ENCODE results near the gene TMEM238. TPM values are rescaled to one million over a fixed set of nuclear protein-coding genes. Genes with fewer than 3 reads are reported as not detected.

TMEM238 gene
- polyA plus RNA-seq, 2 donors: 0.49 to 0.98 TPM

DNA sequence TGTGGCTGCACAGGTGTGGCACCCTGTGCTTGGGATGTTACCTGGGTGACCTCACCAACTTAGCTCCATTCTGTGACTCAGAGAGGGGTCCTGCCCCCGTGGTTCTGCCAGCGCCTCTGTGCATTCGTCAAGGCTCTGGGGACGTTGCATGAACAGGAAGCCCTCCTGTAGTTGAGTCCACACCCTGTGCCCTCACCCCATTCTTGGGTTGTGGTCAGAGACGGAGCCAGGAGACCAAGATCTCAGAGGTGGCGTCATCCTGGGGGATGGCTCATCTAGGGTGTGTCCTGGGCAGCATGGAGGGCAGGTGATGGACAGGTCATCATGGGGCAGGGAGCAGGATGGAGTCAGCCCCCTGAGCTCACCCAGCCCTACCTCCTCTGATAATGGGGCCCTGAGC, 32.1 kb downstream of the TMEM238 start:
- Histone ChIP-seq H3K9me3 (ENCODE audit: control insufficient read depth in 2 of 2, insufficient read depth in 1 of 2, low read depth in 1 of 2, low read length in 1 of 2) (peaks cover 0 to 5% of the 10 kb centered on the region in 2 donors), H3K27me3 (ENCODE audit: control insufficient read depth in 1 of 2, insufficient read depth in 2 of 2, low read length in 2 of 2) (peaks cover 0 to 13% of the 10 kb centered on the region in 2 donors), H3K4me1 (ENCODE audit: control insufficient read depth in 2 of 2, insufficient read depth in 2 of 2, low read length in 1 of 2) (peaks cover 3 to 11% of the 10 kb centered on the region in 2 donors), H3K4me3 (ENCODE audit: low read depth in 1 of 2, low read length in 2 of 2) (no peak overlapping the region), H3K27ac (ENCODE audit: low read depth in 2 of 2, low read length in 1 of 2) (no peak overlapping the region), H3K36me3 (ENCODE audit: control insufficient read depth in 2 of 2, insufficient read depth in 2 of 2, low read length in 1 of 2) (no peaks in the 10 kb centered on the region)
- WGBS, 2 donors: 61 to 65% methylated on average over 6 of the region's 6 CpGs

DNA sequence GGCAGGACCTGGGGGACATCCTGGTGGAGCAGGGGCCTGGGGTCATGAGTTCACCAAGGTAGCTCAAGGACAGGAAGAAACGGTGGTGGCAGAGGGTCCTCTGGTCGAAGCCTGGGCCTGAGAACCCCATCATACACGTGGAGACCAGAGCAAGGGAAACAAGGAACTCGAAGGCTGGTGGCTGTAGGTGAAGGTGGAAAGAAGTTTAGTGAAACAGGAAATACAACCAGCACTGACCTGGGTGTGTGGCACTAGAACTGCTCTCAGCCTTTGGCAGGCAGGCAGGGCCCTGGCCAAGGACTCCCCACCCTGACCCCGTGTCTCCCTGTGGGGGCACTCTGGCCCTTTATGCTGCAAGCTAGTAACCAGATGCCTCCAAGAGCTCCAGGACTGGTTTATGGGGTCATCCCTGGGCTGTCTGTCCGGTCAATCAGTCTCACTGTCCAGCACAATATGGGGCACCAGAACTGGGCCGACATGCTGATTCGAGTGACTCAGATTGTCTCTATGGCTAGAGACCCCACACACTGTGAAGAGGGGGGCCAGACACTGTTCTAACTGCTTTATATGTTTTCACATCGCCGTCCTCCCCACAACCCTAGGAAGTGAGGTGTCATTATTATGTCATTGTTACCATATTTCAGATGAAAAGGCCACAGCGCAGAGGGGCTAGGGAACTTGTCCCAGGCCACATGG, 33.3 kb downstream of the TMEM238 start:
- H3K4me3 ChIP-seq (ENCODE audit: low read depth in 1 of 2, low read length in 2 of 2): no peak overlapping the region
- peaks cover 0 to 13% of the 10 kb centered on the region in 2 donors for H3K27me3 ChIP-seq (ENCODE audit: control insufficient read depth in 1 of 2, insufficient read depth in 2 of 2, low read length in 2 of 2)

DNA sequence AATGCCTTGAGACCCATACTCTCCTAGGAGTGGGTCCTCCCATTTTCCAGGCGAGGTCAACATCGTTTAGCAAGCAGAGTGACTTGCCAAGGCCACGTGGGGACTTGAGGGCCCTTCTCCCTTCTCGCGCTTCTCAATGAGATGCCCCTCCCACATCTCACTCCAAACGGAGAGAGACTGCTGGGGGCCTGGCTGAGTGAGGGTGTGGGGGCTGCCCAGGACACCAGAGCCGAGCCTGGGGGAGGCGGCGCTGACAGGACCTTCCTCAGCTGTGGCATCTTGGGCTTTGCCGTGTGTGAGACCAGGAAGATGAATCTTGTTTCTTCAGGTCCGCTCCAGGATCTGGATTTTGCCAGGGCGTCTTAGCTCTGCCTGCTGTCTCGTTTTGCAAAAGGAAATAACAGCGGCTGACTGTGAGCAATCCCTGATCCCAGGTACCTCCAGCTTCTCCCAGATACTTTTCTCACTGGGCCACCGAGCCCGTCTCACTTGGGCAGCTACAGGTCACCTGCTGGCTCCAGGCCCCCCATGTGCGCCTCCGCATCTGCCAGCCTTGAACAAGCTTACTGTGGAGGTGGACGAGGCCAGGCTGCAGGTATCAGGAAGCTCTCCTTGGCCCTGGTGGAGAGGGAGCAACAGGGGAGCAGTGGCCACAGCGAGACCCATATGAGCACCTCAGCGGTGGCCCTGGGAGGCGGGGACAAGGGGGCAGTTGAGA, 35.6 kb downstream of the TMEM238 start:
- H3K27me3 ChIP-seq (ENCODE audit: control insufficient read depth in 1 of 2, insufficient read depth in 2 of 2, low read length in 2 of 2): peaks cover 0 to 12% of the 10 kb centered on the region in 2 donors
- H3K4me3 ChIP-seq (ENCODE audit: low read depth in 1 of 2, low read length in 2 of 2): no peak overlapping the region
- 75 to 76% methylated on average over 22 of the region's 22 CpGs for WGBS, 2 donors
- peaks cover 0 to 6% of the 10 kb centered on the region in 2 donors for H3K36me3 ChIP-seq (ENCODE audit: control insufficient read depth in 2 of 2, insufficient read depth in 2 of 2, low read length in 1 of 2)
- peaks cover 0 to 2% of the 10 kb centered on the region in 2 donors for H3K9me3 ChIP-seq (ENCODE audit: control insufficient read depth in 2 of 2, insufficient read depth in 1 of 2, low read depth in 1 of 2, low read length in 1 of 2)
- H3K4me1 ChIP-seq (ENCODE audit: control insufficient read depth in 2 of 2, insufficient read depth in 2 of 2, low read length in 1 of 2): peaks cover 2 to 15% of the 10 kb centered on the region in 2 donors
- no peak overlapping the region for H3K27ac ChIP-seq (ENCODE audit: low read depth in 2 of 2, low read length in 1 of 2)

More for the DNA sequence above, 33.3 kb downstream of the TMEM238 start:
- 64 to 73% methylated on average over 11 of the region's 11 CpGs for WGBS, 2 donors
- Histone ChIP-seq H3K4me1 (ENCODE audit: control insufficient read depth in 2 of 2, insufficient read depth in 2 of 2, low read length in 1 of 2) (peaks cover 3 to 11% of the 10 kb centered on the region in 2 donors), H3K9me3 (ENCODE audit: control insufficient read depth in 2 of 2, insufficient read depth in 1 of 2, low read depth in 1 of 2, low read length in 1 of 2) (peaks cover 0 to 5% of the 10 kb centered on the region in 2 donors), H3K36me3 (ENCODE audit: control insufficient read depth in 2 of 2, insufficient read depth in 2 of 2, low read length in 1 of 2) (peaks cover 0 to 3% of the 10 kb centered on the region in 2 donors), H3K27ac (ENCODE audit: low read depth in 2 of 2, low read length in 1 of 2) (no peak overlapping the region)

DNA sequence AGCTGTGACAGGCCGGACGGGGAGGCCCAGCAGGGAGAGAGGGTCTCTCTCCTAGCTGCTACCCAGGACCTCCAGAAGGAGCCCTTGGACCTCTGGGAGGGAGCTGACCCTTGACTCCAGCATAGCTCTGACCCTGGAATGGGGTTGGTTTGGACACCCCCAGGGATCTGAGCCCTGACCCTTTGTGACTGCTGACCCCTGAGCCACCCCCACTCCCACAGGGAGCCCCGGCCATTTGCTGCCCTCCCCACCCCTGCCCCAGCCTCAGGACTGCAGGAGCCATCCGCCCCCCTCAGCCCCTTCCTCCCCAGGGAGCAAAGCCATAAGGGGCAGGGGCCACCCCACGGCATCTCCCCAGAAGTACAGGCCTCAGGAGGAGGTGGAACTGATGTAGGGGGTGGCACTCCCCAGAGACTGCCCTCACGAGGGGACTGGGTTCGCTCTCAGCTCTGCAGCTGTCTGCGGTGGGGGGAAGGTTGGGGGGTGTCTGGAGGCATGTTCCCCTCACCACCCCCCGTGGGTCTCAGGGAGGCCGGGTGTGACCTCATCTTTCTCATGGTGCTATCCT, 36.6 kb downstream of the TMEM238 start:
- 79 to 85% methylated on average over 10 of the region's 10 CpGs for WGBS, 2 donors
- no peak overlapping the region for H3K4me3 ChIP-seq (ENCODE audit: low read depth in 1 of 2, low read length in 2 of 2)
- no peak overlapping the region for H3K27ac ChIP-seq (ENCODE audit: low read depth in 2 of 2, low read length in 1 of 2)
- H3K9me3 ChIP-seq (ENCODE audit: control insufficient read depth in 2 of 2, insufficient read depth in 1 of 2, low read depth in 1 of 2, low read length in 1 of 2): no peaks in the 10 kb centered on the region
- H3K36me3 ChIP-seq (ENCODE audit: control insufficient read depth in 2 of 2, insufficient read depth in 2 of 2, low read length in 1 of 2): peaks cover 0 to 10% of the 10 kb centered on the region in 2 donors
- peaks cover 0 to 6% of the 10 kb centered on the region in 2 donors for H3K27me3 ChIP-seq (ENCODE audit: control insufficient read depth in 1 of 2, insufficient read depth in 2 of 2, low read length in 2 of 2)
- peaks cover 2 to 7% of the 10 kb centered on the region in 2 donors for H3K4me1 ChIP-seq (ENCODE audit: control insufficient read depth in 2 of 2, insufficient read depth in 2 of 2, low read length in 1 of 2)

DNA sequence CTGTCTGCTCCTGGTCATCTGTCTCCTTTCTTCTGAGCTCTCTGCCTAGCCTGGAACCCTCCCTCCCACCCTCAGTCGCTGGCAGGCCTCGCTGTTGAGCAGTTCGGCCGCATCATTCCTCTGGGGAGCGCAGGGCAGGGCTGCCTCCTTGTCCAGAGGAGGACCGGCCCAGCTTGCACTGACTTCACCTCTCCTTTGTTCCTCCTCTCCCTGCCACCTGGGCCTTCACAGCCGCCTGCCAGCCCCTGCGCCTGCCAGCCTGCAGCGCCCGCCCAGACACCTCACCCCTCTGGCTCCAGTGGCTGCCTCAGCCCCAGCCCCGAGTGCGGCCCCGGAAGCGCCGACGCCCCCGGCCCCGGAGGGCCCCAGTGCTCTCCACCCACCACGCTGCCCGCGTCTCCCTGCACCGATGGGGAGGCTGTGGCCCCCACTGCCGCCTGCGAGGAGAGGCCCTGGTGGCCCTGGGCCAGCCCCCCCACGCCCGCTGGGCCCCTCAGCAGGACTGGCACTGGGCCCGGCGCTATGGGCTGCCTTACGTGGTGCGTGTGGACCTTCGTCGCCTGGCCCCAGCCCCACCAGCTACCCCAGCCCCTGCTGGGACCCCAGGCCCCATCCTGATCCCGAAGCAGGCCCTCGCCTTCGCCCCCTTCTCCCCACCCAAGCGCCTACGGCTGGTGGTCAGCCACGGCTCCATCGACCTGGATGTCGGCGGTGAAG, 37.2 kb downstream of the TMEM238 start:
- 81 to 85% methylated on average over 40 to 41 of the region's 41 CpGs for WGBS, 2 donors
- peaks cover 0 to 11% of the 10 kb centered on the region in 2 donors for H3K36me3 ChIP-seq (ENCODE audit: control insufficient read depth in 2 of 2, insufficient read depth in 2 of 2, low read length in 1 of 2)
- peaks cover 2 to 7% of the 10 kb centered on the region in 2 donors for H3K4me1 ChIP-seq (ENCODE audit: control insufficient read depth in 2 of 2, insufficient read depth in 2 of 2, low read length in 1 of 2)
- no peak overlapping the region for H3K4me3 ChIP-seq (ENCODE audit: low read depth in 1 of 2, low read length in 2 of 2)
- H3K27ac ChIP-seq (ENCODE audit: low read depth in 2 of 2, low read length in 1 of 2): no peak overlapping the region
- peaks cover 0 to 3% of the 10 kb centered on the region in 2 donors for H3K27me3 ChIP-seq (ENCODE audit: control insufficient read depth in 1 of 2, insufficient read depth in 2 of 2, low read length in 2 of 2)
- H3K9me3 ChIP-seq (ENCODE audit: control insufficient read depth in 2 of 2, insufficient read depth in 1 of 2, low read depth in 1 of 2, low read length in 1 of 2): no peaks in the 10 kb centered on the region

DNA sequence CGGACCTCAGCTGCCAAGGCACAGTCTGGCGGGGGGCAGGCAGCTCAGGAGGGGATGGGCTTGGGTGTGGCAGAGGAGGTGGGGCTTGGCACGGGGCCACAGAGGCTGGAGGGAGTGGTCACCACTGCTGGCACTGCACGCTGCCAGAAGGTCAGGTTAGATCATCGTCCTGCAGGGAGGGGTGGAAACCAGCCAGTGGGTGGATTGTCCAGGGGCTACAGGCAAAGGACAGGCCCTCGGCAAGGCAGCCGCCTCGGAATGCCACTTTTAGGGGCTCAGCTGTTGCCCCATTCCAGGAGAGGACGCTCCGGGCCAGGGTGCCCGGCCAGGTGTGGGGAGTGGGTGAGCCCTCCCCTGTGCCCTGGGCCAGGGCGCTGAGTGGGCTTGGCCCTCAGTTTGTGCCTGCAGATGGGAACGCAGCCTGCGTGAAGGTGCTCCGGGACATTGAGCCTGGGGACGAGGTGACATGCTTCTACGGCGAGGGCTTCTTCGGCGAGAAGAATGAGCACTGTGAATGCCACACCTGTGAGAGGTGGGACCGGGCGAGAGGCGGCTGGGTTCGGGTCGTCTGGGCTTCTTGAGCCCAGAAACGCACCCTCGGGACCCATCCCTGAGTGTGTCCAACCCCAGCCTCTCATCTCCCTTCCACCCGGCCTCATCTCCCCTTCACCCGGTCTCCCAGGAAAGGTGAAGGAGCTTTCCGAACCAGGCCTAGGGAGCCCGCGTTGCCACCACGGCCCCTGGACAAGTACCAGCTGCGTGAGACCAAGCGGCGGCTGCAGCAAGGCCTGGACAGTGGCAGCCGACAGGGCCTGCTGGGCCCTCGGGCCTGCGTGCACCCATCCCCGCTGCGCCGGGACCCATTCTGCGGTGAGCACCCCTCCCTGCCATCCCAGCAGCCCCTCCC, 38.0 kb downstream of the TMEM238 start:
- Histone ChIP-seq H3K27me3 (ENCODE audit: control insufficient read depth in 1 of 2, insufficient read depth in 2 of 2, low read length in 2 of 2) (no peaks in the 10 kb centered on the region), H3K9me3 (ENCODE audit: control insufficient read depth in 2 of 2, insufficient read depth in 1 of 2, low read depth in 1 of 2, low read length in 1 of 2) (no peaks in the 10 kb centered on the region), H3K4me1 (ENCODE audit: control insufficient read depth in 2 of 2, insufficient read depth in 2 of 2, low read length in 1 of 2) (peaks cover 2 to 11% of the 10 kb centered on the region in 2 donors), H3K4me3 (ENCODE audit: low read depth in 1 of 2, low read length in 2 of 2) (no peak overlapping the region), H3K27ac (ENCODE audit: low read depth in 2 of 2, low read length in 1 of 2) (no peak overlapping the region), H3K36me3 (ENCODE audit: control insufficient read depth in 2 of 2, insufficient read depth in 2 of 2, low read length in 1 of 2) (peaks cover 0 to 11% of the 10 kb centered on the region in 2 donors)
- WGBS, 2 donors: 81 to 83% methylated on average over 37 to 43 of the region's 43 CpGs

DNA sequence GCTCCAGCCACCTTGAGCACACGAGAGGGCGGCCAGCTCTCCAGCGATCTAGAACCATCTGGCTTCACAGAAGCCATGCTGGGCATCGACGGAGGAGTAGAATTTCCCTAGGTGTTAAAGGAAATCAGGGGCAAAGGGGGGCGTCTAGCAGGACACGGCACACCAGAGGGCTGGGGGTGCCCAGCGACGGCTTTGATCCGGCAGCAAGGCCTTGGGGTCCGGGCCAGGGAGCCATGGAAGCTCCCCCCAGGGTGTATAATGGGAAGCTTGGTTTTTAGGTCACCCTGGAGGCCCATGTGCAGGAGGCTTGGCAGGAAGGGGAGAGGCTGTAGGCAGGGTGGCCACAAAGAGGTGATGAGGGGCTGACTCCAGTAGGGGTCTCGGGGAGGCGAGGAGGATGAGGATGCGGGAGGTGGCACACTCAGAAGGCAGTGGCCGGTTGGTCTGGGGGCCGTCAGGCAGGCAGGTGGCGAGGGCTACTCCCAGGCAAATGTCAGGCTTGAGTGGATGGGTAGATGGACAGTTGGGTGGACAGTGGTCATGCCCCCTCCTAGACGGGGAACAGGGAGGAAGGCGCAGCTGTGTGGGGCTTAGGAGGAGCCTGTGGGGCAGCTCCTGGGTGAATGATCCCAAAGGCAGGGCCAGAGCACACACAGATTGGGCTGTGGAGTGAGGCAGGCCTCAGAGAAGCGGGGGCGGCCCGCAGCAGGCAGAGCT, 38.8 kb downstream of the TMEM238 start:
- no peak overlapping the region for H3K27ac ChIP-seq (ENCODE audit: low read depth in 2 of 2, low read length in 1 of 2)
- H3K36me3 ChIP-seq (ENCODE audit: control insufficient read depth in 2 of 2, insufficient read depth in 2 of 2, low read length in 1 of 2): peaks cover 0 to 11% of the 10 kb centered on the region in 2 donors
- H3K4me3 ChIP-seq (ENCODE audit: low read depth in 1 of 2, low read length in 2 of 2): no peak overlapping the region
- H3K4me1 ChIP-seq (ENCODE audit: control insufficient read depth in 2 of 2, insufficient read depth in 2 of 2, low read length in 1 of 2): peaks cover 4 to 18% of the 10 kb centered on the region in 2 donors
- H3K9me3 ChIP-seq (ENCODE audit: control insufficient read depth in 2 of 2, insufficient read depth in 1 of 2, low read depth in 1 of 2, low read length in 1 of 2): no peaks in the 10 kb centered on the region
- WGBS, 2 donors: 84 to 89% methylated on average over 22 of the region's 22 CpGs
- H3K27me3 ChIP-seq (ENCODE audit: control insufficient read depth in 1 of 2, insufficient read depth in 2 of 2, low read length in 2 of 2): no peaks in the 10 kb centered on the region

DNA sequence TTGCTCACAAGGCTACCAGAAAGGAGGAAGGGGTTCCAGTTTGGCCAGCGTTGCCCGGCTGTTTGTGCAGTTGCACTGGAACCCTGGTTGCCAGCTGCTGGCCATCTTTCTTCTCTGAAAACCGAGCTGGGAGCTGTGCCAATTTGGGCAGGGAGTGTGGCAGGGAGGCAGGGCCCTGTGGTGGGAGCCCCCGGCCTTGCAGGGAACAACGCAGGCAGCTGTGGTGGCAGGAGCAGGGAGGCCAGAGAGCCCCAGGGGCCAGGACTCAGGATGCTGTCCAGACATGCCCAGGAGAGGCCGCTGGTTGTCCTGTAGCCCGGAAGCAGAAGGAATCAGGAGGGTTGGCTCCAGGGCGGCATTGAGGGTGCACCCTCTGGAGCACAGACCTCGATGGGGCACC, 39.6 kb downstream of the TMEM238 start:
- H3K27me3 ChIP-seq (ENCODE audit: control insufficient read depth in 1 of 2, insufficient read depth in 2 of 2, low read length in 2 of 2): no peaks in the 10 kb centered on the region
- H3K4me3 ChIP-seq (ENCODE audit: low read depth in 1 of 2, low read length in 2 of 2): no peak overlapping the region
- H3K36me3 ChIP-seq (ENCODE audit: control insufficient read depth in 2 of 2, insufficient read depth in 2 of 2, low read length in 1 of 2): peaks cover 0 to 11% of the 10 kb centered on the region in 2 donors
- no peaks in the 10 kb centered on the region for H3K9me3 ChIP-seq (ENCODE audit: control insufficient read depth in 2 of 2, insufficient read depth in 1 of 2, low read depth in 1 of 2, low read length in 1 of 2)
- peaks cover 4 to 20% of the 10 kb centered on the region in 2 donors for H3K4me1 ChIP-seq (ENCODE audit: control insufficient read depth in 2 of 2, insufficient read depth in 2 of 2, low read length in 1 of 2)
- no peak overlapping the region for H3K27ac ChIP-seq (ENCODE audit: low read depth in 2 of 2, low read length in 1 of 2)
- 60 to 71% methylated on average over 9 of the region's 9 CpGs for WGBS, 2 donors
